RWPE1 (cell line): Measurements from ENCODE around the gene RC3H2.

Experiments
- CTCF ChIA-PET: fragments of 350-600 bp; sonication (Branson Sonifier 250); formaldehyde crosslinking; extraction: SDS; loops from one replicate; lab custom pipeline; 2021; lab: Yijun Ruan, JAX
- POLR2A ChIA-PET: fragments of 400-600 bp; formaldehyde crosslinking; extraction: SDS; loops from one replicate; lab custom pipeline; 2020; ENCODE audit warnings: antibody characterized with exemption; ENCODE audit not compliant: low non-redundant PET; lab: Yijun Ruan, JAX
- DNase-seq: peaks from one replicate; pipeline ENCODE4 v3.0.0; 2012; ENCODE audit warnings: low spot score
- H3K27ac ChIP-seq: fragments of 450-650 bp; 2 replicates; pipeline ENCODE4 v1.5.1; 2017
- CTCF ChIP-seq: fragments of 450-650 bp; conservative IDR thresholded peaks from 2 replicates; pipeline ENCODE4 v1.5.1; 2017; ENCODE audit warnings: low read depth, mild to moderate bottlenecking

Gene RC3H2

GRCh38 chr9:122821278-122821943, 83.7 kb downstream of the RC3H2 start:
- TF ChIP-seq CTCF, result no peak
- ChIA-PET POLR2A (no interaction called here), CTCF (interaction anchor here (0.7 kb wide), 1 partner anchor 321 kb away, joined by 3 read pairs; no protein-coding TSS in a partner anchor)
- no peak overlapping the region for H3K27ac ChIP-seq
- DNase-seq, result no peak

GRCh38 chr9:122820490-122820845, 84.7 kb downstream of the RC3H2 start:
- ChIA-PET CTCF (interaction anchor here (0.6 kb wide), 1 partner anchor 8 kb away, joined by 4 read pairs; the partner anchor contains the start of gene PDCL), POLR2A (no interaction called here)

GRCh38 chr9:122819791-122820489, 85.2 kb downstream of the RC3H2 start:
- ChIA-PET POLR2A (interaction anchor here (0.5 kb wide), 1 partner anchor 541 kb away, joined by 3 read pairs; no protein-coding TSS in a partner anchor), CTCF (interaction anchor here (0.6 kb wide), 1 partner anchor 8 kb away, joined by 4 read pairs; the partner anchor contains the start of gene PDCL)
- no peak for TF ChIP-seq CTCF
- 0 out of 2 replicates have a peak overlapping the region, but pooled peaks have one; percentile 9 for H3K27ac ChIP-seq
- DNase-seq, result no peak

More at GRCh38 chr9:122820490-122820845, 84.7 kb downstream of the RC3H2 start:
- no peak for TF ChIP-seq CTCF
- DNase-seq, result no peak
- H3K27ac ChIP-seq, result 0 out of 2 replicates have a peak overlapping the region, but pooled peaks have one; percentile 9

GRCh38 chr9:122819326-122819725, 85.8 kb downstream of the RC3H2 start:
- TF ChIP-seq CTCF, result no peak
- POLR2A ChIA-PET, result interaction anchor here (0.5 kb wide), 1 partner anchor 542 kb away, joined by 3 read pairs; no protein-coding TSS in a partner anchor
- CTCF ChIA-PET, result no interaction called here
- H3K27ac ChIP-seq, result no peak overlapping the region
- no peak for DNase-seq

GRCh38 chr9:122816163-122816867, 88.8 kb downstream of the RC3H2 start:
- DNase-seq, result no peak
- ChIA-PET CTCF (no interaction called here), POLR2A (no interaction called here)
- no peak for TF ChIP-seq CTCF
- no peak overlapping the region for H3K27ac ChIP-seq

GRCh38 chr9:122815544-122815943, 89.6 kb downstream of the RC3H2 start:
- CTCF ChIA-PET, result interaction anchor here (0.6 kb wide), 1 partner anchor 189 kb away, joined by 3 read pairs; no protein-coding TSS in a partner anchor
- H3K27ac ChIP-seq, result no peak overlapping the region
- POLR2A ChIA-PET, result no interaction called here
- no peak for DNase-seq
- TF ChIP-seq CTCF, result no peak
